CD4-positive, alpha-beta T cell treated with Interleukin-6 at 100 ng/mL for 8 hours (primary cell): ENCODE data around the gene PPIA.
A peak's percentile ranks its signal among the peaks of the same experiment; 100 is the strongest.
"Not testable (repeated sequence)": the region's sequence is repeated elsewhere in the genome, so short reads cannot be mapped to it uniquely, and the experiment has no call there.

ENCODE experiments used
- DNase-seq: peaks from one replicate; pipeline ENCODE4 v3.0.0-alpha.2; 2020; ENCODE audit warnings: mixed read lengths, low spot score

PPIA gene

GRCh38 chr7:44787762-44788161 lies 8.7 kb upstream of the PPIA start:
- no peak for DNase-seq

GRCh38 chr7:44789990-44790389 lies 6.5 kb upstream of the PPIA start:
- no peak for DNase-seq

GRCh38 chr7:44791278-44792219 lies 4.9 kb upstream of the PPIA start:
- no peak for DNase-seq

GRCh38 chr7:44793919-44794318 lies 2.6 kb upstream of the PPIA start:
- DNase-seq = no peak

- DNase-seq = no peak
These were observed 2.1 kb upstream of the PPIA start for GRCh38 chr7:44794331-44794730.

- DNase-seq = no peak
These were observed 412 bp upstream of the PPIA start for GRCh38 chr7:44796034-44796503.

- DNase-seq = peak; percentile 84
These were observed 1.1 kb downstream of the PPIA start for GRCh38 chr7:44797329-44798258.

GRCh38 chr7:44798649-44799305 lies 2.3 kb downstream of the PPIA start:
- no peak for DNase-seq

GRCh38 chr7:44799939-44800338 lies 3.5 kb downstream of the PPIA start:
- DNase-seq = no peak

- DNase-seq = no peak
These were observed 5.4 kb downstream of the PPIA start for GRCh38 chr7:44801890-44802289.

GRCh38 chr7:44802418-44803025 lies 6.0 kb downstream of the PPIA start:
- DNase-seq = no peak

- not testable (repeated sequence) for DNase-seq
These were observed 7.5 kb downstream of the PPIA start for GRCh38 chr7:44803828-44804519.

GRCh38 chr7:44805950-44806349 lies 9.5 kb downstream of the PPIA start:
- DNase-seq = no peak

GRCh38 chr7:44808914-44809393 lies 12.5 kb downstream of the PPIA start:
- DNase-seq = no peak

- DNase-seq = no peak
These were observed 14.6 kb downstream of the PPIA start for GRCh38 chr7:44811093-44811492.

GRCh38 chr7:44811571-44811970 lies 15.1 kb downstream of the PPIA start:
- DNase-seq = no peak

GRCh38 chr7:44814919-44815318 lies 18.4 kb downstream of the PPIA start:
- DNase-seq = no peak

- DNase-seq = no peak
These were observed 22.8 kb downstream of the PPIA start for GRCh38 chr7:44819292-44819691.

GRCh38 chr7:44823255-44823781 lies 26.8 kb downstream of the PPIA start:
- no peak for DNase-seq

GRCh38 chr7:44824894-44825526 lies 28.5 kb downstream of the PPIA start:
- DNase-seq = no peak
